Progenitor cell of endocrine pancreas (in vitro differentiated cells): ENCODE measurements around the gene TBC1D8. TPM values are rescaled to one million over a fixed set of nuclear protein-coding genes. Genes with fewer than 3 reads are reported as not detected.
"Not testable (repeated sequence)": the region's sequence is repeated elsewhere in the genome, so short reads cannot be mapped to it uniquely, and the experiment has no call there.

Experiments
- DNase-seq: peaks from one replicate; pipeline ENCODE4 v3.0.0; 2021; ENCODE audit warnings: low spot score; ENCODE audit not compliant: unreplicated experiment
- H3K27ac Mint-ChIP-seq: 2 replicates; pipeline ENCODE4 v1.8.0; 2021; ENCODE audit warnings: mild to moderate bottlenecking, moderate library complexity, mixed read lengths
- H3K27me3 Mint-ChIP-seq: 2 replicates; pipeline ENCODE4 v1.8.0; 2021; ENCODE audit warnings: mixed read lengths
- H3K36me3 Mint-ChIP-seq: 2 replicates; pipeline ENCODE4 v1.8.0; 2022; ENCODE audit warnings: mixed read lengths; ENCODE audit not compliant: insufficient read depth
- H3K4me1 Mint-ChIP-seq: 2 replicates; pipeline ENCODE4 v1.8.0; 2021; ENCODE audit warnings: low read depth, mixed read lengths
- H3K4me3 Mint-ChIP-seq: 2 replicates; pipeline ENCODE4 v1.8.0; 2021; ENCODE audit warnings: low read depth, mild to moderate bottlenecking, moderate library complexity, mixed read lengths
- H3K9me3 Mint-ChIP-seq: 2 replicates; pipeline ENCODE4 v1.8.0; 2021; ENCODE audit warnings: low read depth, mixed read lengths
- total RNA-seq: library from RNA; stranded (reverse); gene quantifications from 2 replicates; pipeline ENCODE4 v1.2.1, GENCODE V29; 2021
- TF ChIP-seq, protein P1 (sequence below): fragments of 200-600 bp; sonication (generic); IDR thresholded peaks from one replicate; pipeline ENCODE4 v1.5.0; 2021; ENCODE audit warnings: antibody characterized with exemption, mild to moderate bottlenecking; ENCODE audit not compliant: unreplicated experiment

TBC1D8 gene
- total RNA-seq, 1 donor from 2014 or later, result 34.8 TPM

DNA sequence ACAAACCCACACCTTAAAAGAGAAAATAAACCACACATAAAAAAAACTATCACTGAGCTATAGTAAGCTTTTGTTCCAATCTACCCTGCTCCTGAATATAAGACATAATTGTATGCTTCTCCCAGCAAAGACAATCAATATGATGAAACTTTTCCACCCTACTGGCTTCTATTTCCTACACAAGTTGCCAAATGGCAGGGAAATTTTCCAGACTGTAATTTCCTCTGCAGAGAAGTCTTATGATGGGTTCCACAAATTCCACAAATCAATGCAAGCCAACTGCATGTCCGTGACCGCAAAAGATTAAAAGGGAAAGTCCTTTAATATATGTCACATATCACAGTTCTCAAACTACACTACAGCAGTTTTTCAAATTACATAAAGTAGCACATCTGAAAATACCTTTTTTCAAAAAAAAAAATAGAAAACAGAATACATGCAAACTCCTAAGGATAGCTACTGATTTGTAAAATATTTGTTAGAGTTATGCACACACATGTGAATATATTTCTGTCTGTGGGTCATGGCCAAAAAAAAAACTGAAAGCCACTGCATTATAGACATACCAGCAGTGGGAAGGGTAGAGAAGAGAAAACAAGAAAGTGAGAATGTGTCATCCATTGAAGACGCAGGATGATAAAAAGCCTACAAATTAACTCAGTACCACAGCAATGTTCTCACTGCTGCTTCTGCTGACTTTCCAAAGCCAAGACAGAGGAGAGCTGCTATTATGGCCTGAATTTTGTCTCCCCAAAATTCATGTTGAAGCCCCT, 87.6 kb downstream of the TBC1D8 start:
- no peak overlapping the region for H3K4me3 Mint-ChIP-seq
- H3K27ac Mint-ChIP-seq, result no peak overlapping the region
- peaks cover 15% of the 10 kb centered on the region for H3K36me3 Mint-ChIP-seq
- no peaks in the 10 kb centered on the region for H3K27me3 Mint-ChIP-seq
- peaks cover 21% of the 10 kb centered on the region for H3K4me1 Mint-ChIP-seq
- no peaks in the 10 kb centered on the region for H3K9me3 Mint-ChIP-seq
- no peak for DNase-seq
- TF ChIP-seq, protein P1, sequence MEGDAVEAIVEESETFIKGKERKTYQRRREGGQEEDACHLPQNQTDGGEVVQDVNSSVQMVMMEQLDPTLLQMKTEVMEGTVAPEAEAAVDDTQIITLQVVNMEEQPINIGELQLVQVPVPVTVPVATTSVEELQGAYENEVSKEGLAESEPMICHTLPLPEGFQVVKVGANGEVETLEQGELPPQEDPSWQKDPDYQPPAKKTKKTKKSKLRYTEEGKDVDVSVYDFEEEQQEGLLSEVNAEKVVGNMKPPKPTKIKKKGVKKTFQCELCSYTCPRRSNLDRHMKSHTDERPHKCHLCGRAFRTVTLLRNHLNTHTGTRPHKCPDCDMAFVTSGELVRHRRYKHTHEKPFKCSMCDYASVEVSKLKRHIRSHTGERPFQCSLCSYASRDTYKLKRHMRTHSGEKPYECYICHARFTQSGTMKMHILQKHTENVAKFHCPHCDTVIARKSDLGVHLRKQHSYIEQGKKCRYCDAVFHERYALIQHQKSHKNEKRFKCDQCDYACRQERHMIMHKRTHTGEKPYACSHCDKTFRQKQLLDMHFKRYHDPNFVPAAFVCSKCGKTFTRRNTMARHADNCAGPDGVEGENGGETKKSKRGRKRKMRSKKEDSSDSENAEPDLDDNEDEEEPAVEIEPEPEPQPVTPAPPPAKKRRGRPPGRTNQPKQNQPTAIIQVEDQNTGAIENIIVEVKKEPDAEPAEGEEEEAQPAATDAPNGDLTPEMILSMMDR, result no peak

DNA sequence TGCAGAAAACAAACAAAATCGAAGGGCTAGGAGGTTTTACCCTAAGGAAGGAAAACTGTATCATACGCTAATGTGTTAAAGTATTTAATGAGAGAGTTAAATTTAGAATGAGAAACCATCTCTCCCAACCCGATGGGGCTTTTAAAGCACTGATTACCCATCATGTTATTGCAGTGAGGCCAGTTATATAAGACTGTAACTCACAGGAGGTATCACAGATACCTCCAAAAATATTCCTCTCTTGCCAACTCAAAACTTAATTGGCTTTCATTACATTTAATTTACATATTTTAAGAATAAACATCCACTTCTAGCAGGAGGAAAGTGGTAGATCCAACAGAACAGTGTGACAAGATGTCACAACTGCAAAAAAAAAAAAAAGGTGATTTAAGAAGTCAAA, 92.8 kb downstream of the TBC1D8 start:
- H3K27me3 Mint-ChIP-seq, result no peaks in the 10 kb centered on the region
- H3K9me3 Mint-ChIP-seq, result no peaks in the 10 kb centered on the region
- H3K4me1 Mint-ChIP-seq, result no peaks in the 10 kb centered on the region

DNA sequence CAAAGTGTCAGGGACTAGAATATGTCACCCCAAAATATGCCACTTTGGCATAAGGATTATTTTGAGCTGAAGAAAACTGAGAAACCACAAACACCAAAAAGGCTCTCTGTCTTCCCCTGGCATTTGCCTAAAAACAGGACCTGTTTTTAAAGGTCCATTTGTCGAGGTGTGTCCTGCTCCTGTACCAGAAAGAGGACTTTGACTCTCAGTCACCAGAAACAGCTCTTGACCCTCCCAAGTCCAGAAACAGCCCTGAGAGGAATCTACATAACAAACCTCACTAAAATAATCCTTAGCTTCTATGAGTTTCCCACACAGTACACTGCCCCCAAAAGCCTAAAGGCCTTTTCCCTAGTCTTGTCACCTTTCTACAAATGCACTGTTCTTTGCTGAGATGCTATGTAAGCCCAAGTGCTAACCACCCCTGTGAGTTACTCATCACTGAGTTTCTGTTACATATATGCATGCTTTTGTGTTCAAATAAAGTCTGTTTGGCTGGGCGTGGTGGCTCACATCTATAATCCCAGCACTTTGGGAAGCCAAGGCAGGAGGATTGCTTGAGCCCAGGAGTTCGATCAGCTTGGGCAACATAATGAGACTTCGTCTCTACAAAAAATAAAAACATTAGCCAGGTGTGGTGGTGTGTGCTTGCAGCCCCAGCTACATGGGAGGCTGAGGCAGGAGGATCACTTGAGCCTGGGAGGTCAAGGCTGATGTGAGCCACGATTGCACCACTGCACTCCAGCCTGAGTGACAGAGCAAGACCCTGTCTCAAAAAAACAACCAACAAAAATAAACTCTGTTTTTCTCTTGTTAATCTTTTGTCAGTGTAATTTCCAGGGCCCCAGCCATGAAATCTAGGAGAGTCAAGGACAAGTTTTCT, 93.9 kb downstream of the TBC1D8 start:
- Mint-ChIP-seq H3K4me1 (no peaks in the 10 kb centered on the region), H3K9me3 (no peaks in the 10 kb centered on the region), H3K27me3 (no peaks in the 10 kb centered on the region), H3K4me3 (no peak overlapping the region), H3K36me3 (peaks cover 23% of the 10 kb centered on the region), H3K27ac (no peak overlapping the region)
- TF ChIP-seq, protein P1, result no peak
- no peak for DNase-seq

More for the DNA sequence above, 92.8 kb downstream of the TBC1D8 start:
- TF ChIP-seq, protein P1, result no peak
- Mint-ChIP-seq H3K4me3 (no peak overlapping the region), H3K36me3 (peaks cover 18% of the 10 kb centered on the region), H3K27ac (no peak overlapping the region)
- no peak for DNase-seq

DNA sequence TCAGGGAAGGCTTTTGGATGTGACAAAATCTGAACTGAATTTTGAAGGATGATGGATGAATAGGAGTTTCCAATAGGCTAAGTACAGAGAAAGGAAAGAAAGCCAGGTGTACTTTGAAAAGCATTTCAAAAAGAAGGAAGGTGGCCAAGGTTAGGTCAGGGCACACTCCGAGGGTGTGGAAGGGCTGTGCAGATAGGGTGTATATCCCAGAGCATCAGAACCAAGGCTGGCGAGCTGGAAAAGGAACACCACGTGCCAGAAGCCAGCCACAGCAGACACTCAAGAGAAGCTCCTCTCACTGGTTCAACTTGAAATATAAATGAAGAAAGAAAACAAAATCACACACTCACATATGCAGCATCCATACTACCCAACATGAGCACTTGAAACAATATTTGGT, 98.1 kb downstream of the TBC1D8 start:
- Mint-ChIP-seq H3K4me1 (no peaks in the 10 kb centered on the region), H3K9me3 (no peaks in the 10 kb centered on the region), H3K36me3 (peaks cover 32% of the 10 kb centered on the region), H3K4me3 (no peak overlapping the region), H3K27me3 (no peaks in the 10 kb centered on the region), H3K27ac (no peak overlapping the region)
- DNase-seq, result no peak
- TF ChIP-seq, protein P1, result no peak

DNA sequence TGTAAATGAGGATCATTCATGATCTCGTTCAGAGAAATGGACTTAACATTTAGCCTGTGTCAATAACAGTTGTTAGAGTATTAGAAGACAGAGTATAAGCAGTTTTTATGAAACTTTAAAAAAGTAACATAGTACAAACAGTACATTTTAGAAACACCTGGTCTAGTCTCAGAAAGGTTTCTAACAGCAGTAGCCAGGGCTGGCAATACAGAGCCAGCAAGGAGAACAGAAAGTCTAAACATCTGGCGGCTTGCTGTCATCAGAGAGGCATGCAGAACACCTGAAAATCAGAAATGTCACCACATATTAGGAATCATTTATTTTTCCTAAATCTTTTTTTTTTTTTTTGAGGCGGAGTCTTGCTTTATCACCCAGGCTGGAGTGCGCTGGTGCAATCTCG, 99.0 kb downstream of the TBC1D8 start:
- TF ChIP-seq, protein P1, result no peak
- Mint-ChIP-seq H3K27ac (no peak overlapping the region), H3K36me3 (peaks cover 25% of the 10 kb centered on the region), H3K9me3 (no peaks in the 10 kb centered on the region), H3K4me3 (no peak overlapping the region), H3K4me1 (no peaks in the 10 kb centered on the region), H3K27me3 (no peaks in the 10 kb centered on the region)
- no peak for DNase-seq

DNA sequence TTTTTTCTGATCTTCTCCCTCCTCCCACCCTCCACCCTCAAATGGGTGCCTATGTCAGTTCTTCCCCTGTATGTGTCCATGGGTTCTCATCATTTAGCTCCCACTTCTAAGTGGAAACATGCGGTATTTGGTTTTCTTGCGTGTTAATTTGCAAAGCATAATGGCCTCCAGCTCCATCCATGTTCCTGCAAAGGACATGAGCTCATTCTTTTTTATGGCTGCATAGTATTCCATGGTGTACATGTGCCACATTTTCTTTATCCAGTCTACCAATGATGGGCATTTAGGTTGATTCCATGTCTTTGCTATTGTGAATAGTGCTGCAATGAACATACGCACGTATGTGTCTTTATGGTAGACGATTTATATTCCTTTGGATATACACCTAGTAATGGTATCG, 100.3 kb downstream of the TBC1D8 start:
- H3K9me3 Mint-ChIP-seq, H3K4me3 Mint-ChIP-seq, H3K27me3 Mint-ChIP-seq, DNase-seq, H3K4me1 Mint-ChIP-seq, H3K27ac Mint-ChIP-seq: not testable (repeated sequence)
- H3K36me3 Mint-ChIP-seq, result peaks cover 27% of the 10 kb centered on the region
